Endothelial cell of umbilical vein (primary cell): Measurements from ENCODE around the gene LRP10.

ENCODE experiments used
- JUN ChIP-seq: IDR thresholded peaks from 2 replicates; pipeline ENCODE4 v1.6.1; 2011; ENCODE audit warnings: borderline replicate concordance, low read depth; ENCODE audit not compliant: insufficient read length, insufficient read depth
- POLR2A ChIP-seq: IDR thresholded peaks from 2 replicates; pipeline ENCODE4 v1.6.1; 2012; ENCODE audit warnings: low read depth, mild to moderate bottlenecking, control low read depth, low read length
- POLR2AphosphoS5 ChIP-seq: IDR thresholded peaks from 2 replicates; pipeline ENCODE4 v1.6.1; 2012; ENCODE audit warnings: low read depth, mild to moderate bottlenecking, control low read depth, low read length, moderate library complexity; ENCODE audit not compliant: insufficient read depth
- TF ChIP-seq, protein P1 (sequence below), 2 donors: IDR thresholded peaks; 1 replicate in 1 of 2; 2 replicates in 1 of 2; pipeline ENCODE4 v1.5.1; 2011; ENCODE audit warnings: low read length in 2 of 2, mild to moderate bottlenecking in 2 of 2, moderate library complexity in 2 of 2, control low read depth in 1 of 2, inconsistent platforms in 1 of 2, low read depth in 1 of 2; ENCODE audit not compliant: insufficient read depth in 1 of 2; ENCODE audit errors: extremely low read depth in 1 of 2
- TF ChIP-seq, protein P2 (sequence below): IDR thresholded peaks from 2 replicates; pipeline ENCODE4 v1.6.1; 2011; ENCODE audit not compliant: insufficient read depth, insufficient read length

GRCh38 chr14:22915886-22916521 lies 44.5 kb downstream of the LRP10 start:
- TF ChIP-seq, protein P1, sequence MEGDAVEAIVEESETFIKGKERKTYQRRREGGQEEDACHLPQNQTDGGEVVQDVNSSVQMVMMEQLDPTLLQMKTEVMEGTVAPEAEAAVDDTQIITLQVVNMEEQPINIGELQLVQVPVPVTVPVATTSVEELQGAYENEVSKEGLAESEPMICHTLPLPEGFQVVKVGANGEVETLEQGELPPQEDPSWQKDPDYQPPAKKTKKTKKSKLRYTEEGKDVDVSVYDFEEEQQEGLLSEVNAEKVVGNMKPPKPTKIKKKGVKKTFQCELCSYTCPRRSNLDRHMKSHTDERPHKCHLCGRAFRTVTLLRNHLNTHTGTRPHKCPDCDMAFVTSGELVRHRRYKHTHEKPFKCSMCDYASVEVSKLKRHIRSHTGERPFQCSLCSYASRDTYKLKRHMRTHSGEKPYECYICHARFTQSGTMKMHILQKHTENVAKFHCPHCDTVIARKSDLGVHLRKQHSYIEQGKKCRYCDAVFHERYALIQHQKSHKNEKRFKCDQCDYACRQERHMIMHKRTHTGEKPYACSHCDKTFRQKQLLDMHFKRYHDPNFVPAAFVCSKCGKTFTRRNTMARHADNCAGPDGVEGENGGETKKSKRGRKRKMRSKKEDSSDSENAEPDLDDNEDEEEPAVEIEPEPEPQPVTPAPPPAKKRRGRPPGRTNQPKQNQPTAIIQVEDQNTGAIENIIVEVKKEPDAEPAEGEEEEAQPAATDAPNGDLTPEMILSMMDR (IDR thresholded peaks at IDR 0.05; ENCODE audit: extremely low read depth in 1 of 2, insufficient read depth in 1 of 2, low read depth in 1 of 2, low read length in 2 of 2): no peak
- no peak for TF ChIP-seq POLR2AphosphoS5
- TF ChIP-seq, protein P2, sequence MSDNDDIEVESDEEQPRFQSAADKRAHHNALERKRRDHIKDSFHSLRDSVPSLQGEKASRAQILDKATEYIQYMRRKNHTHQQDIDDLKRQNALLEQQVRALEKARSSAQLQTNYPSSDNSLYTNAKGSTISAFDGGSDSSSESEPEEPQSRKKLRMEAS: no peak
- no peak for TF ChIP-seq JUN
- TF ChIP-seq POLR2A: no peak
